Measurements from ENCODE around the gene PQBP1. TPM values are rescaled to one million over a fixed set of nuclear protein-coding genes. Genes with fewer than 3 reads are reported as not detected.

PQBP1 gene
- total and polyA plus RNA-seq, 2 donors from 2014 or later: 61.3 to 93.4 TPM

GRCh38 chrX:48892896-48893295 lies 4.8 kb upstream of the PQBP1 start:
- Histone ChIP-seq H3K27me3 (ENCODE audit: control insufficient read depth, insufficient read depth, low read length) (no peaks in the 10 kb centered on the region), H3K9me3 (ENCODE audit: control insufficient read depth in 2 of 3, insufficient read depth in 1 of 3, low read length in 3 of 3) (no peaks in the 10 kb centered on the region), H3K27ac (ENCODE audit: low read depth in 2 of 2, low read length in 2 of 2) (no peak overlapping the region), H3K36me3 (ENCODE audit: control insufficient read depth in 2 of 3, insufficient read depth in 3 of 3, low read length in 3 of 3) (peaks cover 0 to 9% (median 0%) of the 10 kb centered on the region in 3 donors), H3K4me3 (ENCODE audit: low read length in 3 of 3) (no peak overlapping the region), H3K9ac (ENCODE audit: low read length in 3 of 3) (no peak overlapping the region), H3K4me1 (ENCODE audit: control insufficient read depth in 2 of 3, insufficient read depth in 2 of 3, low read depth in 1 of 3, low read length in 3 of 3) (peaks cover 0 to 9% (median 4%) of the 10 kb centered on the region in 3 donors)
- peak in 1 of 5 donors; percentile 51 for DNase-seq
- FAIRE-seq: no peak
- intact Hi-C loops (cut with DNase I): no loop called here
- no peak for TF ChIP-seq CTCF (IDR thresholded peaks at IDR 0.05; ENCODE audit: borderline replicate concordance, extremely low read depth, insufficient read depth)

- Histone ChIP-seq H3K27me3 (ENCODE audit: control insufficient read depth, insufficient read depth, low read length) (no peaks in the 10 kb centered on the region), H3K36me3 (ENCODE audit: control insufficient read depth in 2 of 3, insufficient read depth in 3 of 3, low read length in 3 of 3) (peaks cover 0 to 9% (median 0%) of the 10 kb centered on the region in 3 donors), H3K9me3 (ENCODE audit: control insufficient read depth in 2 of 3, insufficient read depth in 1 of 3, low read length in 3 of 3) (no peaks in the 10 kb centered on the region), H3K9ac (ENCODE audit: low read length in 3 of 3) (no peak overlapping the region), H3K4me3 (ENCODE audit: low read length in 3 of 3) (no peak overlapping the region), H3K27ac (ENCODE audit: low read depth in 2 of 2, low read length in 2 of 2) (no peak overlapping the region), H3K4me1 (ENCODE audit: control insufficient read depth in 2 of 3, insufficient read depth in 2 of 3, low read depth in 1 of 3, low read length in 3 of 3) (peaks cover 0 to 11% (median 4%) of the 10 kb centered on the region in 3 donors)
- TF ChIP-seq CTCF (IDR thresholded peaks at IDR 0.05; ENCODE audit: borderline replicate concordance, extremely low read depth, insufficient read depth): no peak
- FAIRE-seq: no peak
- DNase-seq: peak in 1 of 5 donors; percentile 48
- intact Hi-C loops (cut with DNase I): no loop called here
Observed at GRCh38 chrX:48893556-48894348, 4.0 kb upstream of the PQBP1 start.

GRCh38 chrX:48894891-48895290 lies 2.8 kb upstream of the PQBP1 start:
- H3K9ac ChIP-seq (ENCODE audit: low read length in 3 of 3): no peak overlapping the region
- no peaks in the 10 kb centered on the region for H3K9me3 ChIP-seq (ENCODE audit: control insufficient read depth in 2 of 3, insufficient read depth in 1 of 3, low read length in 3 of 3)
- DNase-seq (peak in 1 of 5 donors; percentile 40), FAIRE-seq (no peak)
- H3K36me3 ChIP-seq (ENCODE audit: control insufficient read depth in 2 of 3, insufficient read depth in 3 of 3, low read length in 3 of 3): peaks cover 0 to 9% (median 0%) of the 10 kb centered on the region in 3 donors
- no peak for TF ChIP-seq CTCF (IDR thresholded peaks at IDR 0.05; ENCODE audit: borderline replicate concordance, extremely low read depth, insufficient read depth)
- no peak overlapping the region for H3K4me3 ChIP-seq (ENCODE audit: low read length in 3 of 3)
- H3K27me3 ChIP-seq (ENCODE audit: control insufficient read depth, insufficient read depth, low read length): no peaks in the 10 kb centered on the region
- peaks cover 0 to 11% (median 4%) of the 10 kb centered on the region in 3 donors for H3K4me1 ChIP-seq (ENCODE audit: control insufficient read depth in 2 of 3, insufficient read depth in 2 of 3, low read depth in 1 of 3, low read length in 3 of 3)
- no peak overlapping the region for H3K27ac ChIP-seq (ENCODE audit: low read depth in 2 of 2, low read length in 2 of 2)
- intact Hi-C loops (cut with DNase I): no loop called here

All from kidney (tissue), 14 donors.